ENCODE measurements around the gene RPL21.
"Not testable (repeated sequence)": the region's sequence is repeated elsewhere in the genome, so short reads cannot be mapped to it uniquely, and the experiment has no call there.

Gene RPL21

DNA sequence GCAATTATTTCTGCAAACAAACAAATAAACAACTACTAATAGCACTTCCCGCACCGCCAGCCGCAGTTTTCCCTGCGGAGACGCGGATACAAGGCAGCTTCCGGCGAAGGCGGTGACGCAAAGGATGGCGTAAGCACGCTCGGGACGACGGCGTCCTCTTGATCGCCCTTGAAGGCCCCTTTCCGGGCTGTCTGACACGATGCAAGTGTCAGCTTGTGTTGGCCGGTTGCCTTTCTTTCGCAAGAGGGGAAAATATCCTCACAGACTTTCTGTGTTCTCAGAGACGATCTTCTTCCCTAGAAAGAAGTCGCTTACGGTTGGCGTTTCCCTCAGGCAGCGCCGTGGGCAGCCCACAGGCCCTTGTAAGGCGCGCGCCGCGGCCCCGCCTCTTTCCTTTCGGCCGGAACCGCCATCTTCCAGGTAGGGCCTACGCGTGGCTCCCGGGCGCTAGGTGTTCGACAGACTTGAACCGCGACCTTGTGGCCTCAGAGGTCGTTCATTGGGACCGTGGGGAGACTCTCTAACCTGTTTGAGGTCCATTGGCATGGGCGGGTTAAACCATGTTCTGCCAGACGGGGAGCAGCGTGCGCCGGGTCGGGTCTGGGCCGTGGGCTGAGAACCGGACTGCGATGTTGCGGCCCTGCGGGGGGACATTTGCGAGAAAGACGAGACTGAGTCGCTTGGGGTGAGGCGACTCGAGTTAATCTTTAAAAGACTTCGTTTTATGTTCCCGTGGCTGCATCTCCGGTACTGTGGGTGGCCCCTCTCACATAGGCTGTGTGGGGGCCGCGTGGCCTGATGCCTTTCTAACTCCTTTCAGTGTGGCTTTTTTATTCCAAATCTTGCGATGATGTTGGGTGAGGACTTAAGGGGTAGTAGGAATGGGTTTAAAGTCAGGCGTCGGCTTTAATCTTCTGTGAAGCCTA lies at the start of gene RPL21:
RPL21 (plus strand) TSS at position 393 of the 926 bp plus-strand sequence. CDS start 2,219 bp downstream, outside the sequence.
- DNase-seq: peak; percentile 88

DNA sequence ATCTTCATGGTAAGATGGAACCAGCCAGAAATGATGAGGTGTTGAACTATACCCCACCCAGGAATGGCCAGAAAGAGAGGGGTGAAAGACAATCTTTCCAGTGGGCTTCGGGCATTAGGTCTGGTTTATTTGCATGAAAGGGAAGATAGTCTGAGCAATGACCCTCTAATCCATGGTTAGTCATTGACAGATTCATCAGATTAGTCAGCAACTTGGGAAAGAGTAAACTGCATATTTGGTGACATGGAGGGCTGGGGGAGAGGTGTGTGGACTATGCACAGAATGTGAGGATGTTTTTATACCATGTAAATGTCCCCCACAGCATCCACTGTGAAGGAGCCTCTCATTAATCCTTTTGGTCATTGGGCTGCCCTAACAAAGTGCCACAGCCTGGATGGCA lies 49.7 kb upstream of the RPL21 start:
- no peak for DNase-seq

DNA sequence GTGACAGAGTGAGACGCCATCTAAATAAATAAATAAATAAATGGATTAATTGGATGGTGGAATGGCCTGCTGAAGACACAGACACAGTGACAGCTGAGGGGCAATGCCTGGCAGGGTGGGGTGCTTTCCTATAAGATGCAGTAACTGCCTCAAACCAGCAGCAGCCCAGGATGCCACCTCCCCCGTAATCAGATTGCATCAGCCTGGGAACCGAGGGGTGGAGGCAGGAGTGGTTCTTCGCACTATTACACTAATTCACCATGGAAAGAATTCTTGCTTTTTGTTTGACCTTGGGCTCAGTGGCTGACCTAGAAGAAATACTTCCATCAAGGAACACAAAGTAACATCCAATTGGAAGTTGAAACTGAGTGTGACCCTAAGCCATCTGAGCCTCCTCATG lies 48.2 kb upstream of the RPL21 start:
- no peak for DNase-seq

DNA sequence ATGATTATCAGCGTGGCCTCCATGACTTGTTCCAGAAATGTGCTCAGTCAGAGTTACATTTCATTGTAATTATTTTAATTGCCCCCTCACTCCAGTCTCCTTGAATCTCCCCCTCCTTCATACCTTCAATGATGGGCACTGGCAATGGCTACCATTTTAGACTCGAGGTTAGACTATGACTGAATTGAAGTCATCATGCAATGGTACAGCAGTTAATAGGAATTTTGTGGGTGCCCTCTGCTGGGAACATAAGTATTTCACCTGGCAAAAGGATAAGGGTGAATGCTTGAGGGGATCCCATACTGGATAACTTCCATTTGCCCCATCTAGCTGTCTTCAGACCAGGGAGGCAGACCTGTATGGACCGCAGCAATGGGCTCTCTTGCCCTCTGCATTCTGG lies 47.5 kb upstream of the RPL21 start:
- DNase-seq: no peak

DNA sequence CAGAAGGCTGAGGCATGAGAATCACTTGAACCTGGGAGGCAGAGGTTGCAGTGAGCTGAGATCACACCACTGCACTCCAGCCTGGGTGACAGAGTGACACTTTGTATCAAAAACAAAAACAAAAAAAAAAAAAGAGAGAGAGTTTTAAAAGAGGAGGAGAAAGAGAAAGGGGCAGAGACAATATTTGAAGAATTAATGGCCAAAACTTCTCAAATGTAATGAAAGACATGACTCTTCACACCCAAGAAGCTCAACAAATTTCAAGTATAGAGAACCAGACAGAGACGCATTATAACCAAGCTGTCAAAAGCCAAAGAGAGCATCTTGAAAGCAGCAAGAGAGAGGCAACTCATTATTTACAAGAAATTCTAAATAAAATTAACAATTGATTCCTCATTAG lies 42.8 kb upstream of the RPL21 start:
- no peak for DNase-seq

DNA sequence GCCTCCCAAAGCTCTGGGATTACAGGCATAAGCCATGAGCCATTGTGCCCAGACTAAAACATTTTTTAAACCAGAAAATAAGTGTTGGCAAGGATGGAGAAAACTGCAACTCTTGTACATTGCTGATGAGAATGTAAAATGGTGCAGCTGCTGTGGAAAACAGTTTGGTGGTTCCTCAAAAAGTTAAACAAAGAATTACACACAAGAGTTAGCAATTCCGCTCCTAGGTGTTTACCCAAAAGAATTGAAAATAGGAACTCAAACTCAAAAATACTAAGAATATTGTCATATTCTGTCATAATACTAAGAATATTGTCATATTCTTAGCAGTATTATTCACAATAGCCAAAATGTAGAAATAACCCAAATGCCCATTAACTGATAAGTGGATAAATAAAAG lies 40.1 kb upstream of the RPL21 start:
- DNase-seq: no peak

DNA sequence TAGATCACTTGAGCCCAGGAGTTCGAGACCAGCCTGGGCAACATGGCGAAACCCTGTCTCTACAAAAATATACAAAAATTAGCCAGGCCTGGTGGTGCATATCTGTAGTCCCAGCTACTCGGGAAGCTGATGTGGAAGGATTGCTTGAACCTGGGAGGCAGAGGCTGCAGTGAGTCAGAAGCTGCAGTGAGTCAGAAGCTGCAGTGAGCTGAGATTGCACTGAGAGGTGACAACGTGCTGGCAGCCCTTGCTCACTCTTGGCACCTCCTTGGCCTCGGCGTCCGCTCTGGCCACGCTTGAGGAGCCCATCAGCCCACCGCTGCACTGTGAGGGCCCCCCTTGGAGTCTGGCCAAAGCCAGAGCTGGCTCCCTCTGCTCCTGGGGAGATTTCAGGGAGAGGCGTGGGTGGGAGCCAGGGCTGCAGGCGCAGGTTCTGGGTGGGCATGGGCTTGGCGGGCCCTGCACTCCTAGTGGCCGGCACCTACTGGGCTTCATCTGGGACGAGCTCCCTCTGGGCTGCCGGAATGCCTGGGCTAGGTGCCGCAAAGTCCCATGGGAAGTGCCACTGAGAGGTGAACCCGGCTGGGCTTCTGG lies 39.5 kb upstream of the RPL21 start:
- DNase-seq: no peak

DNA sequence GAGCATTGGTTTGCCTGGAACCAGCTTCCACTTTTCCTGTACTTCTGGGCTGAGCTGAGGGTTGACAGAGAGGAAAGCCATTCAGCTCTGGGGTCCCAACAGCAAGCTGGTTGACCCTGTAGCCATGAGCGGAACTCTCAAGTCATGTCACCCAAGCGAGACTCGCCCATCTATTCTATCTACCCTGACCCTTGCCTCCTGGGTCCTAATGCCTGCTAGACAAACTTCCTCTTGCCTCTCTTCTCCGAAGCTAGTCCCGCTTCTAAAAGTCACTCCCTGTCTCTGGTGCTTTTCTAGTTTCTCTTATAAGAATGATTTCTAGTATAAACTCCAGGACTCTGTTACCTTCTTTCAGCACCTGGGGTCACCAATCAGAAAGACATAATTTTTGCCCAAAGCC lies 38.0 kb upstream of the RPL21 start:
- DNase-seq: not testable (repeated sequence)

DNA sequence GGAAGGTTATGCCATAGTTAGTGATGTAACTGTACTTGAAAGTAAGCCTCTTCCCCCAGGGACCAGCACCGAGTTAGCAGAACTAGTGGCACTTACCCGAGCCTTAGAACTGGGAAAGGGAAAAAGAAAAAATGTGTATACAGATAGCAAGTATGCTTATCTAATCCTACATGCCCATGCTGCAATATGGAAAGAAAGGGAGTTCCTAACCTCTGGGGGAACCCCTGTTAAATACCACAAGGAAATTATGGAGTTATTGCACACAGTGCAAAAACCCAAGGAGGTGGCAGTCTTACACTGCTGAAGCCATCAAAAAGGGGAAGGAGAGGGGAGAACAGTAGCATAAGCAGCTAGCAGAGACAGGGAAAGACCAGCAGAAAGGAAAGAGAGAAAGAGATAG lies 33.6 kb upstream of the RPL21 start:
- not testable (repeated sequence) for DNase-seq

DNA sequence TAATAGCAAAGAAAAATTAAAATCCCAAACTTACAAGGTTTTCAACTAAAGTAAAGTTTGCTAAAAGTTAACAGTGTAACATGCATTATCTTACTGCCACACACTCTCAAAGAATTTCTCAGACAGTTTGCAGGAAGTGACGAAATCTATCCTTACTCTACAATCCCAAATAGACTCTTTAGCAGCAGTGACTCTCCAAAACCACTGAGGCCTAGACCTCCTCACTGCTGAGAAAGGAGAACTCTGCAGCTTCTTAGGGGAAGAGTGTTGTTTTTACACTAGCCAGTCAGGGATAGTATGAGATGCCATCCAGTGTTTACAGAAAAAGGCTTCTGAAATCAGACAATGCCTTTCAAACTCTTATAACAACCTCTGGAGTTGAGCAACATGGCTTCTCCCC lies 32.5 kb upstream of the RPL21 start:
- DNase-seq: not testable (repeated sequence)

DNA sequence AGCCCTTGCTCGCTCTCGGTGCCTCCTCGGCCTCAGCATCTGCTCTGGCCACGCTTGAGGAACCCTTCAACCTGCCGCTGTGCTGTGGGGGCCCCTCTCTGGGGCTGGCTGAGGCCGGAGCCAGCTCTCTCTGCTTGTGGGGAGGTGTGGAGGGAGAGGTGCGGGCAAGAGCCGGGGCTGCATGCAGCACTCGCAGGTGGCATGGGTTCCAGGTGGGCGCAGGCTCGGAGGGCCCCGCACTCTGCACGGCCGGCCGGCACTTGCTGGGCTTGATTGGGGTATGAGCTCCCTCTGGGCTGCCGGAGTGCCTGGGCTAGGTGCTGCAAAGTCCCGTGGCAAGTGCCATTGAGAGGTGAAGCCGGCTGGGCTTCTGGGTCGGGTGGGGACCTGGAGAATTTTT lies 31.7 kb upstream of the RPL21 start:
- no peak for DNase-seq

DNA sequence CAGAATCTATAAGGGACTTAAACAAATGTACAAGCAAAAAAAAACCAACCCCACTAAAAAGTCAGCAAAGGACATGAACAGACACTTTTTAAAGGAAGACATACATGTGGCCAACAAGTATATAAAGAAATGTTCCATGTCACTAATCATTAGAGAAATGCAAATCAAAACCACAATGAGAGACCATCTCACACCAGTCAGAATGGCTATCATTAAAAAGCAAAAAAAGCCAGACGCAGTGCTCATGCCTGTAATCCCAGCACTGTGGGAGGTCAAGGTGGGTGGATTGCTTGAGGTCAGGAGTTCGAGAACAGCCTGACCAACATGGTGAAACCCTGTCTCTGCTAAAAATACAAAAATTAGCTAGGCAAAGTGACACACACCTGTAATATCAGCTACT lies 29.3 kb upstream of the RPL21 start:
- DNase-seq: not testable (repeated sequence)

DNA sequence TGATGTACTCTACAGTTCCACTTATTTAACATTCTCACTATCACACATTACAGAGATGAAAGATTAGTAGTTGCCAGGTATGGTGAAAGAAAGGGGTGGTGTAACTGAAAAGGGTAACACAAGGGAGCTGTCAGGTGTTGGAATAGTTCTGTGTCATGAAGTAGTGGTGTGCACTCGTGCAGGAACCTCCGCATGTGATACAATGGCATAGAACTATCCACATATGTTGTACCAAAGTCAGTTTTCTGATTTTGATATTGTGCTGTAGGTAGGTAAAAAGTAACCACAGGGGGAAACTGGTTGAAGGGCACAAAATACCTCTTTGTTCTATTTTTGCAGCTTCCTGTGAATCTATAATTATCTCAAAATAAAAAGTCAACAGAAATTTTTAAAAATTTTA lies 24.4 kb upstream of the RPL21 start:
- DNase-seq: no peak

DNA sequence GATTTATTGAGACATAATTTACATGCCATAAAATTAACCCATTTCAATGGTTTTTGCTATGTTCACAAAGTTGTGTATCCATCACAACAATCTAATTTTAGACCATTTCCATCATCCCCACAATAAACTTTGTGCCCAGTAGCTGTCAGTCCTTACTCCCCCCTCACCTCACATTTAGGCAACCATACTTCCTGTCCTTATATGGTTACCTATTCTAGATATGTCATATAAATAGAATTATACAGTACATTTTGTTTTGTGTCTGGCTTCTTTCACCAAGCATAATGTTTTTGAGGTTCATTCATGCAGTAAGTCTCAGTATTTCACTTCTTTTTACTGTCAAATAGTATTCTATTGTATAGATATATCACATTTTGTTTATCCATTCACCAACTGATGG lies 23.2 kb upstream of the RPL21 start:
- DNase-seq: no peak

DNA sequence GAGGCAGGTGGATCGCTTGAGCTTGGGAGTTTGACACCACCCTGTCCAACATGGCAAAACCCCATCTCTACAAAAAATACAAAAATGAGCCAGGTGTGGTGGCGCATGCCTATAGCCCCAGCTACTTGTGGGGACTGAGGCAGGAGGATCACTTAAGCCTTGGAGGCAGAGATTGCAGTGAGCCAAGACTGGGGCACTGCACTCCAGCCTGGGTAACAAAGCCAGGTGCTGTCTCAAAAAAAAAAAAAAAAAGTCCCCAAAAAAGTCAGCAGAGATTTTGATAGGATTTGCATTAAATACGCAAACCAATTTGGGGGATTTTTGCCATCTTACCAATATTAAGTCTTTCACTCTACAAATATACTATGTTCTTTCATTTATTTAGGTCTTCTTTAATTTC lies 21.7 kb upstream of the RPL21 start:
- DNase-seq: no peak

DNA sequence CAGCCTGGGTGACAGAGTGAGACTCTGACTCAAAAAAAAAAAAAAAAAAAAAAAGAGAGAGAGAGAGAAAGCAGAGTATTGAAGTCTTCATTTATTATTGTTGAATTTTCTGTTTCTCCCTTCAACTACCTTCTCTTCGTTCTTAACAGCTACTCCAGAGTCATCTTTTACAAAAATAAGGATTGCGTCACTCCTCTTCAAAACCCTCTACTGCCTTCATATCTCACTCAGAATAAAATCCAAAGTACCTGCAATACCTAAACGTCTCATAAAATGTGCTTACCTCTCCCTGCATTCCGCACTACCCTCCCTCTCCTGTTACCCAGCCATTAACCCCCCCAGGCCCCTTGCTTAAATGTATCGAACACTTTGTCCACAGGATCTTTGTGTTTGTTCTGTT lies 17.4 kb upstream of the RPL21 start:
- DNase-seq: no peak

DNA sequence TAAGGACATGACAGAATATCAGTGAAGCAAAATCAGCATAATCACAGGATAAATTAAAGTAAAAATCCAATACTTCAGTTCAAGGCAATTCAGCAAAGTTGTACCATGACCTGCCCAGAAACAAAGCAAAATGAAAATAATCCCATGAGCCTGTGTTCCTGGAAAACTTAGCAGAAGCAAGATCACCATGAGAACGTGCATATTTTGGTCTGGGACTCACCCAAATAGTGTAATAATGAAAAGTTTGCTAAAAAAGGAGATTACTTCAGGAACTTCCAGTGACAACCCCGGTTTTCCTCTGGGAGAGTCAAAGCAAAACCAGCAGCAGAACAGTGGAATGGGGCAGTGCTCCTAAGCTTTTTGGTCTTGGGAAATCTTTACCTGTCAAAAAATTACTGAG lies 14.9 kb upstream of the RPL21 start:
- DNase-seq: no peak

DNA sequence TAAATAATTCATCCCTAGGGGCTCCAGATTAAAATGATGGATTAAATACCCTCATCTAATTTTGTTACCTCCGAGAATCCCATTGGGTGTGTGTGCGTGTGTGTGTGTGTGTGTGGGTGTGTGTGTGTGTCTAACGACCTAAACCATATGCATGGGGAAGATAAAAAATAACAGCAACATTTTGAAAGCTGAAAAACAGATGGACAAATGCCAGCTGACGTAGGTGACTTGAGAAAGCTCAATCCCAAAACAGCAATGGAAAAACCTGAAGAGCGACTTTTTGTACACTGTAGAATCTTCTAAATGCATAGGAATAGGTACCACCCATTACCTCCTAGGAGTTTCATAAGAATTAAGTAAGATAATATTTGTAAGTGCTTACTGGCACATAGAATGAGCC lies 8.7 kb upstream of the RPL21 start:
- no peak for DNase-seq

DNA sequence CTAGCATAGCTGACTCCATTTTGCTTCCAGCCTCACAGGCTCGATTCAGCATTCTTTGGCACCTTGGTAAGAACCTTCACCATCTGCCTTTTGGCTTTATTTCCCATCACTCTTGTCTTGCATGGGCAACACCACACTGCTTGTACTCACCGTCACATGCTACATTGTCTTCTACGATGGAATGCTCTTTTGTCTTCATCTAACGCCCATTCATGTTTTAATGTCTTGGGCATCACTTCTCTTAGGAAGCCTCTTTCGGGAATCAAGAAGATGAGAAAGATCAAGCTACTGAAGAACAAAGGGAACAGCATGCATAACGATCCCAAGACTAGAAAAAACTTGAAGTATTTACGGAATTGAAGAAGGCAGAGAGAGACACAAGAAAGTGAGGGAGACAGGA lies 5.7 kb upstream of the RPL21 start:
- DNase-seq: no peak

DNA sequence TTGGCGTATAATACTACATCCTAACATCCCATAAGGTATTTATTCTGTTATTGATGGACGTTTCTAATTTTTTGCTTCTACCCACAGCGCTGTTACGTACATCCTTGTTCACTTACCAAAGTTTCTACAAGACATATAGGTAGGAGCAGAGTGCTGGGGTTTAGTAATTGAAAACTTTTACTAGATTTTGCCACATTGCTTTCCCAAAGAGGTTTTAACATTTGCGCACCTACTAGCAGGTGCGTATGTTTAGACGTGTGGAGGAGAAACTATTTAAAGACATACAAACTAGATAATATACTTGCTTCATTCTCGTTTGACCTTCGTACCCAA lies 559 bp upstream of the RPL21 start:
- DNase-seq: no peak

DNA sequence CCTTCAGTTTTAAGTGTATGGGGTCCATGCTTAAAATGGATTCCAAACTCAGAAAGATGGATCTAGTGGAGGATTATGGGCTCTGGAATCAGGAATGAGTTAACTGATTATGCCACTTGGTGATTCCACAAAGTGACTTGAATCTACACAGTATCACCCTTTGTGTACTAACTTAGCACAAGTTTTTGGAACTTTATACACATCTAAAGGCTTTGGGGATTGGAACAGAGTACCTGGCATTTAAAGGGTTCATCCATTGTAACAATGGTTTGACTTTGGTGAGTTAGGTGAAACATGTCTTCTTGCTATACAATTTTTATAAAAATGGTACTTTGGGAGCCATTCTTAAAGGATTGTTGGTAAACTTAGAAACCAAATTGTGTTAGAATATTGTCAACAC lies 1.1 kb downstream of the RPL21 start:
- DNase-seq: no peak

DNA sequence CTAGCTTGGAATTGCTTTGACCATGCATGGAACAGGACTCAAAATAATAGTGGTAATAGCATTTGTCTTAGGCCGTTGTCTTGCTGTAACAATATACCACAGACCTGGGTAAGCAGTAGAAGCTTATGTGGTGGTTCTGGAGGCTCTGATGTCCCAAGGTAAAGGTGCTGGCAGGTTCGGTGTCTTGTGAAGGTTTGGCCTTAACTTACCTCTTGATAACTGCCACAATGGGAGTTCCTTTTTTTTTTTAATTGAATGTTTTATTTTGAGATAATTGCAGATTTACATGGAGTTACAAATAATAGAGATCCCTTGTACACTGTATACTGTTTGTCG lies 5.8 kb downstream of the RPL21 start:
- no peak for DNase-seq

DNA sequence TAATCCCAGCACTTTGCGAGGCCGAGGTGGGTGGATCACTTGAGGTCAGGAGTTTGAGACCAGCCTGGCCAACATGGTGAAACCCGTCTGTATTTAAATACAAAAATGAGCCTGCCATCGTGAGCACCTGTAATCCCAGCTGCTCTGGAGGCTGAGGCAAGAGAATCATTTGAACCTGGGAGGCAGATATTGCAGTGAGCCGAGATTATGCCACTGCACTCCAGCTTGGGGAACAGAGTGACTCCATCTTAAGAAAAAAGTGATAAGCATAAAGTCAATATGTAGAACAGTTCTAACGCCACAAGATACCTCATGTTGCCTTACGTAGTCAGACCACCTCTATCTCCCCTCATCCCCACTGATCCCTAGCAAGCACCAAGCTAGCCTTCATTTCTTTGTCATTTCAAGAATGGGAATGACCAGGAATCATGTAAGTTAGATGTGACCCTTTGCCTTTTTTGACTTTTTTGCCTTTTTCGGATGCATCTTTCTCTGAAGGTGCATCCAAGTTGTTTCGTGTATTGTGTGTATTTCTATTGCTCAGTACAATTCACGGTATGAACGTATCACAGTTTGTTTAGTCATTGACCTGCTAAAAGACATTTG lies 6.4 kb downstream of the RPL21 start:
- DNase-seq: no peak

DNA sequence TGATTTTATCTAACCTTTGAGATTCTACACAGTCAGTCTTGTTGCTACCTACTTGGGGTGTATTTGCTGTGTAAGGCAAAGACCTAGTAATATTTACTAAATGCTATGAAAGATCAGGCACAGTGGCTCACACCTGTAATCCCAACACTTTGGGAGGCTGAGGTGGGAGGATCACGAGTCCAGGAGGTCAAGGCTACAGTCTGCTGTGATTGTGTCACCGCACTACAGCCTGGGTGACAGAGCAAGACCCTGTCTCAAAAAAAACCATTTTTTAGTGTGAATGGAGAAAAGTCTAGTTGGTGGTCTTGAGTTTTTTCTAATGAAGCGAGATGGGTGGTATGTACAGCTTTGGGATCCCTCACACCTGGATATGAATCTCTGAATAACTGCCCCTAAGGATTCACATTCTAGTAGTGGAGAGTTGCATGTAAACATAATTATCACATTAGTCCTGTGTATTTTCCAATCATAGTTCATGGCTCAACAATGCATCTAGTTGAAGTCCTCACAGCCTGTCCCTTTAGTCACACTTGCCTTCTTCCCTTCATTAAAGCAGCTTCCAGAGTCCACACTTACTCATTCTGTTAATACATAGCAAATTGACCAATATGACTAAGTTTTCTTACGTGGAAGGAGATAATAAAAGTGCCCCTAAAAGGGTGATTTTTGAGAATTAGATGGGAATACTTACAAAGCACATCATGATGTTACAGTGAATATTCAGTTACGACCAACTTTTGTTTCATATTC lies 7.5 kb downstream of the RPL21 start:
- DNase-seq: no peak

Measured in DMS153 (cell line).